ENCODE results near the gene TMEM170A. TPM values are rescaled to one million over a fixed set of nuclear protein-coding genes. Genes with fewer than 3 reads are reported as not detected.

TMEM170A gene
- total and polyA plus RNA-seq, 2 of the 13 experiments (the other 11 are each of a cell fraction or from before 2014, with no cell fraction given), result 35.7 to 39.7 TPM

DNA sequence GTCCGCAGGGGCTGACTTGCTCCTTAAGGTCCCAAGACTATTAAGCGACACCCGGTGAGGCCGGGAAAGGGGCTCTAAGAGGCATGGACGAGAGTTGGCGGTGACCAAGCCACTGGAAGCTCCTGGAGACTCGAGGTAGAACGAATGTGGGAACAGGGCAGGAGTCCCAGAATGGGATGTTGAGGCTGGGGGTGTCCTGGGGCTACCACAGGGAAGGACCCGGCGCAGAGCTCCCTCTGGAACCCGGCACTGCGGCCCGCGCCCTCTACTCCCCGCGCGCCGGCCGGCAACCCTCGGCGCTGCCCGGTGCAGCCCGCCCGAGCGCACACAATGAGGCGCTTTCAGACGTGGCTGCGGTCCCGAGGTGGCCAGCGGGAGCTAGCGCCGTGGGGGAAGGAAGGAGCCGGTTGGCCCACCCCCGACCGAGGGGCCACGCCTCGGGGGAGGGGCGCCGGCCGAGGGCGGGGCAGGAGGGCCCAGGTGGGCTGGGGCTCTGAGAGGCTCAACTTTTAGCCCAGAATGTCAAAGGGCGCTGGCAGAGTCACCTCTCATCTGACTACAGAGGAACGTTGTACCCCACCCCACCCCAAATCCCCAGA lies 30.7 kb upstream of the TMEM170A start, which contains the start of gene CHST6 (continued):
- TF ChIP-seq MYC (CRISPR knock-in tag; IDR thresholded peaks at IDR 0.05; ENCODE audit: borderline replicate concordance) (0 out of 2 replicates have a peak, but pooled peaks have one; percentile 41), SP1 (IDR thresholded peaks at IDR 0.05) (no peak), SP1 (CRISPR knock-in tag; IDR thresholded peaks at IDR 0.05) (0 out of 2 replicates have a peak, but pooled peaks have one; percentile 18), ZNF766 (CRISPR knock-in tag; IDR thresholded peaks at IDR 0.05; ENCODE audit: borderline replicate concordance) (peak; percentile 41; the same call in 1 of the 2 replicates), HMGXB4 (CRISPR knock-in tag; IDR thresholded peaks at IDR 0.05; ENCODE audit: borderline replicate concordance in 1 of 2, low read depth in 1 of 2) (peak in 1 of 2 experiments; percentile 24; a peak in 1 of 4 replicates), ZNF143 (CRISPR knock-in tag; IDR thresholded peaks at IDR 0.05) (0 out of 2 replicates have a peak, but pooled peaks have one; percentile 28), SP5 (CRISPR knock-in tag; IDR thresholded peaks at IDR 0.05; ENCODE audit: borderline replicate concordance, low read depth) (peak; percentile 38; the same call in 1 of the 2 replicates), ZNF788 (CRISPR knock-in tag; IDR thresholded peaks at IDR 0.05; ENCODE audit: borderline replicate concordance) (peak; percentile 38; the same call in 1 of the 2 replicates), ZFP91 (CRISPR knock-in tag; IDR thresholded peaks at IDR 0.05; ENCODE audit: borderline replicate concordance) (peak; percentile 51; the same call in 1 of the 2 replicates), ZBTB43 (CRISPR knock-in tag; conservative IDR thresholded peaks at IDR 0.05) (0 out of 2 replicates have a peak, but pooled peaks have one; percentile 27), ZNF687 (CRISPR knock-in tag; IDR thresholded peaks at IDR 0.05) (peak; percentile 76), ZNF777 (CRISPR knock-in tag; IDR thresholded peaks at IDR 0.05) (peak; percentile 83; the same call in 1 of the 2 replicates)
- TF ChIP-seq, protein P1, sequence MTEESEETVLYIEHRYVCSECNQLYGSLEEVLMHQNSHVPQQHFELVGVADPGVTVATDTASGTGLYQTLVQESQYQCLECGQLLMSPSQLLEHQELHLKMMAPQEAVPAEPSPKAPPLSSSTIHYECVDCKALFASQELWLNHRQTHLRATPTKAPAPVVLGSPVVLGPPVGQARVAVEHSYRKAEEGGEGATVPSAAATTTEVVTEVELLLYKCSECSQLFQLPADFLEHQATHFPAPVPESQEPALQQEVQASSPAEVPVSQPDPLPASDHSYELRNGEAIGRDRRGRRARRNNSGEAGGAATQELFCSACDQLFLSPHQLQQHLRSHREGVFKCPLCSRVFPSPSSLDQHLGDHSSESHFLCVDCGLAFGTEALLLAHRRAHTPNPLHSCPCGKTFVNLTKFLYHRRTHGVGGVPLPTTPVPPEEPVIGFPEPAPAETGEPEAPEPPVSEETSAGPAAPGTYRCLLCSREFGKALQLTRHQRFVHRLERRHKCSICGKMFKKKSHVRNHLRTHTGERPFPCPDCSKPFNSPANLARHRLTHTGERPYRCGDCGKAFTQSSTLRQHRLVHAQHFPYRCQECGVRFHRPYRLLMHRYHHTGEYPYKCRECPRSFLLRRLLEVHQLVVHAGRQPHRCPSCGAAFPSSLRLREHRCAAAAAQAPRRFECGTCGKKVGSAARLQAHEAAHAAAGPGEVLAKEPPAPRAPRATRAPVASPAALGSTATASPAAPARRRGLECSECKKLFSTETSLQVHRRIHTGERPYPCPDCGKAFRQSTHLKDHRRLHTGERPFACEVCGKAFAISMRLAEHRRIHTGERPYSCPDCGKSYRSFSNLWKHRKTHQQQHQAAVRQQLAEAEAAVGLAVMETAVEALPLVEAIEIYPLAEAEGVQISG (CRISPR knock-in tag; IDR thresholded peaks at IDR 0.05), result peak; percentile 28; the same call in 1 of the 2 replicates
- TF ChIP-seq, protein P2, sequence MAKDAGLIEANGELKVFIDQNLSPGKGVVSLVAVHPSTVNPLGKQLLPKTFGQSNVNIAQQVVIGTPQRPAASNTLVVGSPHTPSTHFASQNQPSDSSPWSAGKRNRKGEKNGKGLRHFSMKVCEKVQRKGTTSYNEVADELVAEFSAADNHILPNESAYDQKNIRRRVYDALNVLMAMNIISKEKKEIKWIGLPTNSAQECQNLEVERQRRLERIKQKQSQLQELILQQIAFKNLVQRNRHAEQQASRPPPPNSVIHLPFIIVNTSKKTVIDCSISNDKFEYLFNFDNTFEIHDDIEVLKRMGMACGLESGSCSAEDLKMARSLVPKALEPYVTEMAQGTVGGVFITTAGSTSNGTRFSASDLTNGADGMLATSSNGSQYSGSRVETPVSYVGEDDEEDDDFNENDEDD (CRISPR knock-in tag; IDR thresholded peaks at IDR 0.05; ENCODE audit: borderline replicate concordance), result peak; percentile 30; the same call in 1 of the 2 replicates
